Smooth muscle cell of the brain vasculature (primary cell): ENCODE data around the gene HDAC4.

Source experiments
- DNase-seq: peaks from one replicate; pipeline ENCODE4 v3.0.0-alpha.2; 2012; ENCODE audit warnings: low read depth, low spot score

HDAC4 gene

DNA sequence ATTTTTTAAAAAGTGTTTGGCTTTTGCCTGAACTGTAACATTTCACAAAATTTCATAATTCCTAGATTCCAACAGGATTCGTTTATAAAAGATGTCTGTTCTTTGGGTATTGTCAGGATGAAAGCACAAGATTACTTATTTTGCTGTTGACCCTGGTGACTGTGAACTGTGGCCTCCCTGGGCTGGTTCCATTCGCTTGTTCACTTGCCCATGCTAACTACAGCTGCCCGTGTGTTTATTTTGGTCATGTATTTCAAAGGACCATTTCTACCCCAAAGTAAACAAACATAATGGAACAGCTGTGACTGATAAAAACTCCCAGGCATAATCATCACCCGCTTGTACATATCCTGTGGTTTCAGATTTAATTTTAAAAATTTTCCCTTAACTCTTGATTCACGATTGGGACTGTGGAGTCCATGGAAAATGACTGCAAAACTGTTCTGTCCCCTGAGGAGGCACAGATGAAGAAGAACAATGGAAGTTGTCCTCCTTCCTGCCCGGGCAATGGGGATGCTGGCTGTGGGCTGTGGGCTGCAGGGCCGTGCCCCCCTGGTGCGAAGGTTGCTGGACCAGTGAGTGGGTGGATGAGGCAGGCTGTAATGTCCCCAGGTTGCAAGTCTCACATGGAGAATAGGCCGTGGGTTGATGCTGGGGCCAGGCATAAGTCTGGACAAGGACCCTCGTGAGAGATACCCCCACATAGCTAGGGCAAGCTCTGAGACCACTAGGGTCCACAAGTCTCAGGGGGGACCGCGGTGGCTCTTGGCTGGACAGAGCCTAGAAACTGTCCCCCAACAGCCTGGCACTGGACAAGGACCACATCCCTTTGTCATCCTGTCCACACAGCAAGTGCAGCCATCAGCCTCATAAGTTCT, 28.9 kb upstream of the HDAC4 start:
- DNase-seq, result no peak

DNA sequence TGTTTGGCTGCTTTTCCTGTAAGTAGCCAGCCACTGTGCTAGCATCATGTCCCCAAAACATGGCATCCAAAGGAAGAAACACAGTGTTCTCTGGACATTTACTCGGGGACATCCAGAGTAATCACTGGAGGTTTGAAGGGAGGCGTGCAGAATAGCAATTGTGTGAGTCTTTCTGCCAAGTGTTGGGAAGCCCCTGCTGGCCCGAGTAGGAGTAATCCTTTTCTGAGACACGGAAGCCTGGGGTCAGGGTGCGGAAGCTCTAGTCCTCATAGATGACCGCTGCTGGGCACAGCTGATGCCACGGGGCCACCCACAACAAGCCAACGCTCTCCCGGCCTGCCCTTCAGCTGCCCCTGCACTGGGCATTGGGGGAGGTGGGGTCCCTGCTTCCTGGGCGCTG, 24.8 kb upstream of the HDAC4 start:
- no peak for DNase-seq

DNA sequence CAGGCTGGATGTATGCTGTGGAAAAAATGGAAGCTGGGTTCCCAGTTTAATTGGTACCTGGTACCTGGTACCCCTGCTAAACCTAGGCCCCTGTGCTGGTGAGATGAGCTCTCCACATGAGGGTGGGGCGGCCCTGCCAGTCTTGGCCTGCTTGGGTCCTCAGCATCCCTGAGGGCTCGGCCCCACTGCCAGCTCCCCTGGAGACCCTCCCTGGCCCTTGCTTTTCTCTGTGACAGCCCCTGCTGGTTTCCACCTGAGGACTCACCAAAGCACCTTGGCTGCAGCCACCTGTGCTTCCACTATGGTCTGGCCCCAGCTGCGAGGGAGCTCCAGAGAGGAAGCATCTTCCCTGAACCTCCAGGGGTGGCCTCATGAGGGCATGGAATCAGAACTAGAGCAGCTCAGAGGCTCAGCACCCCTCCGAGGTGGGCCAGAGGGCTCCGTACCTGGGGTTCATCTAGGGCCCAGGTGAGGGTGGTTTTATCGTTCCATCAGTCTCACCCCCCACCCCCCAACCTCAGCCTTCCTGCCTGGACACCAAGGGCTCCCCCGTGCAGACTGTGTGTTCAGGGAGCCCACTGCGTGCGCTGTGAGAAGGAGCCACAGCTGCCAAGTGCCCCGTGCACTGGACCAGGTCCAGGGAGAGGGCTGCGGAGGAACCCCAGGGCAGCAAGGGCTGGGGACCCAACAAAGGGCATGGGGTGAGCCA, 23.7 kb upstream of the HDAC4 start:
- no peak for DNase-seq

DNA sequence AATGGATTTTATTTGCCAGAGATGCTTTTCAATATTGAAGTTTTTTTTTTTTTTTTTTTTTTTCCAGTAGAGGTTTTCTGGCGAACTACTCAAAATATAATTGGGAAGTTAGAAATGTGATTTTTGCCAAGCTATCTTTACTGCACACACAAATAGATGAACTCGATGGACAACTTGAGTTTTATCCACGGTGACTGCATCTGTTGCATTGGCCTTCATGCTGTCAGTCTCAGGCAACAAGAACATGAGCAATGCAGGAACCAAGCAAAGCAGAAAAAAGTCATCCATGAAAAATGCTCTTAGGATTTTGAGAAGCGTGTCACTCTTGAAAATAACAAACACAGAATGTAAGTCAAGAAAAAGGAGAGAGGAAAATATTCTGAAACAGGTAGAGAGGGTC, 22.7 kb upstream of the HDAC4 start:
- DNase-seq, result no peak

DNA sequence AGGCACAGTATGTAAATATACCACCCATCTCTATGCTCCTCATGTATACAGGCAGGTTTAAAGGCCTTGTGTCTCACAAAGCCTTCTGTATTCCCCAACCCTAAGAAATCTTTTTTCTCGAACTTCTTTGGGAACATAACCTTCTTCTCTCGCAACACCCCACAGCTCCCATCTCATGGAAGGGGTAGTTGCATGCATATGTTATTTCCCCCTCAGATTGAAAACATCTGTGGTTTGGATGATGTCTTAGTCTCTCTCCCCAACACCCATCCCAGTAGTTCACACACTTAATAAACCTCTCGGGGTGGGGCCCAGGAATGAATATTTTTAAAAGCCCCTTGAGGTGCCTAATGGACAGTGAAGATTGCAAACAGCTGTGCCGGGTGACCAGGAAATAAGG, 21.0 kb upstream of the HDAC4 start:
- DNase-seq, result no peak

- DNase-seq, result no peak
Measured at GRCh38 chr2:239420082-239420481, 19.3 kb upstream of the HDAC4 start.

DNA sequence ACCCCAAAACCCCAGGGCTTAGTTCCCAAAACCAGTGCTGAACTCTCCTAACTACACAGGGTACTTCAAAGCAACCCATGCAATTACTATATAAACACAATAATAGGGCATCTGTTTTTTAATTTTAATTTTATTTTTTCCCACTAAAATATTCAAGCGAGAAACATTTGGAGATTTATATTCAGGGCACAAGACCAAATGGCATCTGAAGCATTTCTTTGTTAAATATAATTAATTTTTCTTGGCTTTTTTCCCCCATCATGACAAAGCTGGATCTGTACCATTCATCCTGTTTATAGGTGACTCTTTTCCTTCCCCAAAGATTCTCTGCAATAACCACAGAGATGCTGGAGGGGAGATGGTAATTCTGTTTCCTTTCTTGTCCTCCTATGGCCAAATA, 18.1 kb upstream of the HDAC4 start:
- DNase-seq, result no peak

- no peak for DNase-seq
Measured at GRCh38 chr2:239412905-239413603, 12.2 kb upstream of the HDAC4 start.

DNA sequence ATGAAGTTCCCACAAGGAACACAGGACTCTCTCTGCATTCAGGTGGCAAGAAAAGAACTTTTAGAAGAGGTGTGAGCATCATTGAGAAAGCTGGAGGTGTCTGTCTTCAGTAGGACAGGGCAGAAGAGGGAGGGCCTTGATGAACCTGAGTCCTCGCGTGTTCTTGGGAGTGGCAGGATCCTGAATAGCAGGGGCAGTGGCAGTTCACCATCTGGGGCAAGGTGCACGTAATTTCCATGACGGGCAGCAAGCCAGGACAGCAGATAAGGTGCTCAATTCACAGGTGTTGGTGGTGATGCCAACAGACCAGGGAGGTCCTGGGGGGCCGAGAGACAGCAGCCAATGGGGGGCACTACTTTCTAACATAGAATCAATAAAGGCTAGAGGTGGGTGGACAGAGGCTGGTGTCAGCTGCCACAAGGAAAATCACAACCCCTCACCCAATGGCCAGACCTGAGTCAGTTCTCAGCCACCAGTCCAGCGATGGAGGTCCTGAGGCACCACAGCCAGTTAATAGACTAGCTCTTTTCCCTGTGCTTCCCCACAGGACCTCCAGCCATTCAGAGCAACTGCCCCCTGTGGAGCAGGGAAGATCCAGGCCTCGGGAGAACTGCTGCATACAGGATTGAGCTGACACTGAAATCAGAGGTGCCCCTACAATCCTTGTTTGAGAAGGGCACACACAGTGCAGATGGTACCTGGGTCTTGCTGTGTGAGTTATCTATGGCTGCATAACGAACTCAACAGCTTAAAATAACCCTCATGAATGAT, 10.9 kb upstream of the HDAC4 start:
- DNase-seq, result no peak

- DNase-seq, result no peak
Measured at GRCh38 chr2:239411117-239411516, 10.3 kb upstream of the HDAC4 start.

- no peak for DNase-seq
Measured at GRCh38 chr2:239409976-239410375, 9.2 kb upstream of the HDAC4 start.

GRCh38 chr2:239407112-239407511, 6.3 kb upstream of the HDAC4 start:
- no peak for DNase-seq

DNA sequence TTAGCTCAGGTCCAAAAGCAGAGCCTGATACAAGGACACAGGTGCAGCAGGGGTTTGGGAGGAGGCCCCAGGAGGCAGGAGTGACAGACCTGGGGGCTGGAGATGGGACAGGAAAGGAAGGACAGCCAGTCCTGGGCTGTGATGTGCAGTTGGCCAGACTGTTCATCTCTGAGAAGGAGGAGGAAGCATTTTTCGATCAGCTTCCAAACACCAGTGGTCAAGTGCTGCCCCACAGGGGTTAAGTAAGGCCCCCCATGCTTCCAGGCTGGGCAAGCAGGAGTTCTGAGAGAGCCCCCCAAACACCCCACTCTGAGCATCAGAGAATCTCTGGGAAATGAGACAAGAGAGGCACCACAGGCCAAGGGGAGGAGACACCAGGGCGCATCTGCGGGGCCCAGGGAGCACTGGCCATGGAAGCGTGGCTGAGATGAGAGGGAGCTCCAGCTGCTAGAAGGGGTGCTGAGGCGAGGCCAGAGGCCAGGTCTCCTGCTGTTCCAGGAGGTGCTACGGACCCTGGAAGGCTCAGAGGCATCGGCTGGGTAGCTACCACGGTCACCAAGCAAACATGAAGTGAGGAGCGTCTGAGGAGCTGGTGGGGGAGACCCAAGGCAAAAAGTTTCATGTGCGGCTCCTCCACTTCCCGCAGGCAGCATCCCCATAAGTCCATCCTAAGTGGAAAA, 5.6 kb upstream of the HDAC4 start:
- DNase-seq, result no peak

DNA sequence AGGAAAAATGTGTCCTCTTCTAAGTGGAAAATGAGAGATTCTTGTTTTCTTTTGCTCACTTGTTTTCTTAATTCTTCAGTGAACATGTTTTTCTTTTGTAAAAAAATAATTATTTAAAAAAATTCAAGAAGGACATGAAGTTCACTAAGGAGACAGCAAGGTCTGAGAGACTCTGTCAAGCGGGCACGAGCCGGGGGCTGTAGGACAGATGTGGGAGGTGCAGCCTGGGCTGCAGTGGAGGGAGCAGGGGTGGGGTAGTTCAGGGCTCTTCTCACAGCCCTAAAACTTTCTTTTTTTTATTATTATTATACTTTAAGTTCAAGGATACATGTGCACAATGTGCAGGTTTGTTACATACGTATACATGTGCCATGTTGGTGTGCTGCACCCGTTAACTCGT, 4.3 kb upstream of the HDAC4 start:
- DNase-seq, result no peak

DNA sequence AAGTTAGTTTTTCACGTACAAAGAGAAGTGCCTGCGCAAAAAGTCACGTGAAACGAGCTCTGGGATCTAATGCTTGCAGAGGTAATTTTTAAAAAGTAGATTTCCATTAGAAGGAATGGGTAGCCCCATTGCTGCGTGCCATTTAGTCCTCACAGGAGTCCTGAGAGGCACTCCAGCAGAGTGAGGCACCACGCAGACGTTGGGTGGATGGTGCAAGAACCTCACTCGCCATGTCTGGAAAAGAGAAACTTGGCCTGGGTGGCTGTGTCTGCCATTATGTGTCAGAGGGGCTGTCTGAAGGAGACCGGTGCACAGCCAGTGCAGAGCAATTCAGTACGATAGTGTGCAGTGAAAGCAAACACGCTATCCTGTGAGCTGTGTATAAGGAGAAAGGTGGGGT, 1.8 kb upstream of the HDAC4 start:
- no peak for DNase-seq

GRCh38 chr2:239401881-239402233, 1.0 kb upstream of the HDAC4 start:
- DNase-seq, result no peak

DNA sequence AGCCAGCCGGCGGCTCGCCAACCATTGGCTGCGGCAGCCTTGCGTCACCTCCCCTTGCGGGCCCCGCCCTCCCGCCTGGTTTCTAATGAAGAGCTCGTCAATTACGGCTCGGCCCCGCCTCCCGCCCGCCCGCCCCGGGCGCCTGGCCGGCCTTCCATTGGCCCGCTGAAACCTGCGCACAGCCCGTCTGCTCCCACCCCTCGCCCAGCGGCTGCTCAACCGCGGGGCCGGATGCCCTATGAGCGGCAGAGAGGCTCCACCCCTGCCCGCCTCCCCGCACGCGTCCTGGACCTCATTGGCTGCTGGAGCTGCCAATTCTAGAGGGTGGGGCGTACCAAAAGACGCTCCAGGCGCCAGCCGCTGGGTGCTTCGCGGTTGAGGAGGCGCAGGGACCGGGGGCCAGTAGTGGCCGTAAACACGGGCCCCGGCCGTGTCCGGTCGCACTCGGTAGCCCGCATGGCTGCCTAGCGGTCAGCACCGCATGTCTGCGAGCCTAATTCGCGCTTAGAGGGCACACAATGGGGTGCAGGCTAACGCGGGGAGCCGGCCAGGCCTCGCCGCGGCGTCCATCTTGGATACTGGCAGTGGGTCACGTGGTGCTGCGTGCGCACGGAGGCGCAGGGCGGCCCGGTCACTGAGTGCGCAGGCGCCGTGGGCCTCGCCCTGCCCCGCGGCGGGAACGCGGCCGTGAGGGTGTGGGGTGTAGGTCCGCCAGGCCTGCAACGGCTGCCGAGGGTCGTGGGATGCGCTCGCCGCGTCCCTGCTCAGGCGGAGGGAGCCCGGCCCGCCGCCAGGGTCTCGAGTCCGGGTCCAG, 454 bp upstream of the HDAC4 start:
- peak; percentile 96 for DNase-seq

DNA sequence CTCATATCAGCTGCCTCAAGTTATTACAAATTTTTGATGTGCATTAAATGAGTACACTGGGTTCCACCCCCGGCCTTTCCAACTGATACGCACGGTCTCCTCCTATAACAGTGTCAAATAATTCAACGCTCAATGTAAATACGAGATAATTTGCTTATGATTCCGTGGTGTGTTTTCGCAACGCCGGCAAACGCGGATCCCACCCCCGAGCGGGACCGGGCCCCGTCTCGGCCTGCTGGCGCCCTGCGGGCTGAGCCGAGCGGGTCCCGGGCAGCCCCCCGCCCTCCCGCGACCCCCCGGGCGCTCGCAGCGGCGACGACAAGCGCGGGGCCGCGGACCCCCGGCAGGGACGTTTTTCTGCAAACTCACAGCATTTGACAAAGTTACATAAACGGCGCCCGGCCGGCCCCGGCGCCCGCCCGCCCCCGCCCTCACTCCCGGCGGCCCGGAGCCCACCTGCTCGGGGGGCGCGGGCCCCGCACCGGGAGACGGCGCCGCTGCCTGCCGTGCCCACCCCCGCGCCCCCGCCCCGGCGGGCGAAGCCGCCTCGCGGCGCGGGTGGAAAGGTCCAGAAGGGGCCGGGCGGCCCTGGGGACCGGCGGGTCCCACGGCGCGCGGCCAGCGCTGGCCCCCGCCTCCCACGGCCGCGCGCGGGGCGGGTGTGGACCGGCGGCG, 762 bp downstream of the HDAC4 start:
- no peak for DNase-seq

- DNase-seq, result no peak
Measured at GRCh38 chr2:239399433-239399920, 1.3 kb downstream of the HDAC4 start.

DNA sequence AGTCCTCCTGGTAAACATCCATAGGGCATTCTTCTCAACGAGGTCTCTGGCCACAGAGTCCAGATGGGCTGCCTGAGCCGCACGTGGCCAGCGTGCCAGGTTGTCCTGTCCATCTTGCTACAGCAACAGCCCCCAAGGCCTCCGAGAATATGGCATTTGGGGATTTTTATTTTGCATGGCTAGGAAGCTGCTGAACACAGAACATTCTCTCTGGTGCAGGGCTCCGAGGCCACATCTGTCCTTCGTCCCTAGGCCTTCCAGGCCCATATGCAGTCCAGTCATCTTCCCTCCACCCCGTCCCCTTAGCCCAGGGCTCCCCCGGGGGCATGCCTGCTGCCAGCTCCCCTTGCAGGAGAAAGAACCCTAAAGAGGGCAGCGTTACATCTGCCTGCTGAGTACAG, 2.3 kb downstream of the HDAC4 start:
- DNase-seq, result no peak
